AG20443 (cell line): ENCODE measurements around the gene FBXO42.
"Not testable (repeated sequence)": the region's sequence is repeated elsewhere in the genome, so short reads cannot be mapped to it uniquely, and the experiment has no call there.

Experiments used
- DNase-seq: peaks from one replicate; pipeline ENCODE4 v3.0.0; 2012; ENCODE audit warnings: low spot score, mixed read lengths

The FBXO42 gene

GRCh38 chr1:16244650-16245285 lies 107.5 kb downstream of the FBXO42 start:
- no peak for DNase-seq

DNA sequence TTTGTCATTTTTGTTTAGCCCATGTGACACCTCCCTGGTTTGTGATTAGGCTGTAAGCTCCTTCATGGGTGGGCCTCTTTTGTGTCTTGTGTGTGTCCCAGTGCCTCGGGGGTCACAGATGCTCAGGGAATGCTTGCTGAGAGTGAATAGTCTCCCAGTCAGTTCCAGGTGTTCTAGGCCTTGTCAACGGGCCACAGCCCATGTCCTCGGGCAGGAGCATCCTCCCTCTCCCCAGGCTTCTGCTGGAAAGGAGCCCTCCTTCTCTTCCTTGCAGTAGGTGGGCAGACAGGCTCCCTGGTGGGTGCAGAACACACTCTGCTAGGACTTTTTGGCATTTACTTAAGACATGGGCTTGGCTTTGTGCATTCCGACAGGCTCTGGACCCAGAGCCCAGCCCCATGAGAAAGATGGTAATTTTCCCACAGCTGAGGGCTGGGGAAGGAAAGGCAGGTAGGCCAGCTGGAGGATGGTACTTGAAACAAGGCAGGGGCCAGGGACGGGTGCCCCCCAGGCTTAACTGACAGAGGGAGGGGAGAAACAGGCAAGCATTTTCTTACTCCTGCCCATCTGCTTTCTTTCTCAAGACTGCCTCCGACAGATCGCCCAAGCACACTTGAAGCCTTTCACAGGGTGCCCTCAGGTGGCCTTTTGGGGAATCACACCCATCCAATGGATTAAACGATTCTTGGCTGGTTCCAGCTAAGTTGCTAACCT lies 108.2 kb downstream of the FBXO42 start:
- DNase-seq: peak; percentile 85

- no peak for DNase-seq
Measured at GRCh38 chr1:16243215-16243610, 109.1 kb downstream of the FBXO42 start.

DNA sequence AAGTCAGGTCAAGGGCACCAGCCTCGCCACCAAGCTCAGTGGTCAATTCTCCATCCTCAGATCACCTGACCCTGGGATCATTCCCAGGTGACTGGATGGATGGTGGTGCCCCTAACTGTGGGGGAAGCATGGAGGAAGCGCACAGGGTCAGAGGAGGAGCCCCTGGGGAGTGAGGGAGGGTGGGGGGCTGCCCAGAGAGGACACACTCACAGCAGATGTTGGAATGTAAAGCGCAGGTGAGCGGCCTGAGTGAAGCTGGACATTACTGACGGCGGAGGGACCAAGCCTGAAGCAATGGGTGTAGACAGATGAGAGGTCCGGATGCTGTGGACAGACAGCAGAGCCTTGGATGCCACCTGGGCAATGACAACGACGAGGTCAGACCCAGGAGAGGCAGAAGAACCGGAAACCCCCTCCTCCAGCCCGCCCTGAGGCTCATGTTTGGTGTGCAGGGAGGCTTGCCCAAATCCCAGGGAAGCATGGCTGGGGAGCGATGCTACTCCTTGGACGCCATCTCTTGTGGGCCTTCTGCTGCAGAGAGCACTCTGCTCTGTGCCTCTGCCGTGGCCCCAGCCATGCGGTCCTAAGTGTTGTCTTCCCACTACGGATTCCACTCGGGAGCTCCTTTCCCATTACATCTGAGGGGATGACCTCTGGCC lies 109.6 kb downstream of the FBXO42 start:
- DNase-seq: no peak

DNA sequence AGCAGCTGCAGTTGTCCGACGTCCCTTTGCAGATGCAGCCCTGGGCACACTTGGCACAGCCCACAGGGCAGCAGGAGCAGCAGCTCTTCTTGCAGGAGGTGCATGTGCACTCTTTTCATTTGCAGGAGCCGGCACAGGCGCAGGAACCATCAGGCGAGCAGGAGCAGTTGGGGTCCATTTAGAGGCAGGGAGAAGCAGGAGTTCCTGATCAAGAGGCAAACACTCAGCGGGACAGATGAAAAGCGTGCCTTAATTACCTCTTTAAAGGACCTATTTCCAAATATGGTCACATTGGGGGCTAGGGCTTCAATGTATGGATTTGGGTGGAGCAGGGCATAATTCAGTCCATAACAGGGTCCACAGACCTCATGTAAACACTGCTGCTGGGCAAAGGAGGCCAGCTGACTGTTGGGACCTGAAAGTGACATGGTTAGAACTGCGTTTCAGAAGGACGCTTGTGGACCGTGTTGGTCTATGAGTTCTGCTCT lies 111.0 kb downstream of the FBXO42 start:
- no peak for DNase-seq

GRCh38 chr1:16239972-16240491 lies 112.2 kb downstream of the FBXO42 start:
- no peak for DNase-seq

GRCh38 chr1:16237343-16237830 lies 114.9 kb downstream of the FBXO42 start:
- DNase-seq: peak; percentile 38

DNA sequence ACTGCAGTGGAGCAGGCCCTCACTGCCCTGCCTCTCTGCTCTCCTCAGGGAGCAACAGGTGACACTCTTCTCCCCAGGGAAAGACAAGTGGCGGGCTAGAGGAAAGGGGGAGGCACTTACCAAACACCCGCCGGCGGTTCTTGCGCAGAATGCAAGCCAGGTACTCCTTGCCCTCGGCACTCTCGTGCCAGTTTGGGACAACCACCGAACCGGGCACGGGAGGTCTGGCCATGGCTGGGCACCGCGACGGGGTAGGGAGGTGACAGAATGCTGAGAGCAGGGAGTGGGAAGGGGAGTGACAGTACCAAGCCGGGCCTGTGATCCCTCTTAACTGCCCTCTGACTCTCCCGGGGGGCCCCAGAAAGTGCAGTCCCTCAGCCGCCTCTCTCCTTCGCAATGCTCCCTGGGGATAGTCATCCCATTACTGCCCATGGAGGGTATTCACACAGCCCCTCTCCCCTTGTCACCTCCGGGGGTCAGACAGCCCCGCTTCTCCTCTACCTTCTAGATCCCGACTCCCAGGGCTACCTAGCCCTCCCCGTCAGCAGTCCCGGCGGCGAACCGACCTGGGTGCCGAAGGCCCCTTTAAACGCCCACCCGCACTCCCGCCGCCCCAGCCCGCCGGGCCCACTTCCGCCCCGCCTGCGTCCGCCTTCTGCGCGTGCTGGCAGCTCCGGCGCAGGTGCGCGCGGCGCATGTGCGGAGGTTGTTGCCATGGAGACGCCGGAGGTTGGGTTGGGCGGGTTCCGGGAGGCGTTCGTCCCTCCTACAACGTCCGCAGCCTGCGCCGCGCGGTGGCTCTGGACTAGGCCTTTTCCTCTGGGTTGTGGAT lies 115.6 kb downstream of the FBXO42 start, which contains the start of gene CPLANE2:
Gene CPLANE2 (minus strand): TSS at position 673 of the 832 bp plus-strand sequence. CDS start 441 bp downstream, at position 232.
- peak; percentile 98 for DNase-seq

DNA sequence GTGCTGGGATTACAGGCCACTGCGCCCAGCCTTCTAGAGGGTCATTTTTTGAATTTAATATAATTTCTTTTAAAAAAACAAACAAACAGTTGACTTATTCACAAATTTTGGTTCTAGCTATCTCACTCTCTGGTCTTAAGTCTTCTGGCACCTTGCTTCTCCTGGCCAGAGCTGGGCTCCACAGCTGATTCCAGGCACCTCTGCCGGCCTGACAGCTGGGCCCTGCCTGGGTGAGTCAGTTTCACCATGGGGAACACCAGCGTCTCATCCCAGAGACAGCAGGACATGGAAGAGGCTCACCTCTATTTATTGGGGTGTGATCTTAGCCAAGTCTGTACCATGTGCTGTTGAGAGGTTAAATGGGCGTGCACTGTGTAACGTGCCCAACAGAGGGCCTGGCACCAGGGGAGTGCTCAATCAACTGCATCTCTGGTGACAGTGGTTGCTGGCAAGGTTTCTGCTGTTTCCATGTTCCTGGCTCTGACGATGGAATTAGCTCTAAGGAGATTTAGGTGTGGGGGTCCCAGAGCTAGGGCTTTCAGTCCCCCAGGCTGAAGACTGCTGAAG lies 116.3 kb downstream of the FBXO42 start:
- DNase-seq: peak; percentile 42

DNA sequence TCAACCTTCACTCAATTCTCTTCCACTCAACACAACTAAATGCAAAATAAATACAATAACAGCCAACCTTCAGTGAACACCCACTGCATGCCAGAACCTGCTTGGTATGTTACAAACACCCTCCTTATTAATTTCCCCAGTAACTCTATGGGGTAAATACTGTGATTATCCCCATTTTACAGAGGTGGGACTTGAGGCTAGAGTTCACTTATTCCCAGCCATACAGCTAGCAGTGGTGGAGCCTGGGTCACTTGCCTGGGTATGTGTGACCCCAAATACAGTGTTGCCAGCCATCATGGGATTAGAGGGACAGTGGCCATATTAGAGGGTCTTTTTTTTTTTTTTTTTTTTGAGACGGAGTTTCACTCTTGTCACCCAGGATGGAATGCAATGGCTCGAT lies 116.9 kb downstream of the FBXO42 start:
- no peak for DNase-seq

- no peak for DNase-seq
Measured at GRCh38 chr1:16233431-16233830, 118.8 kb downstream of the FBXO42 start.

DNA sequence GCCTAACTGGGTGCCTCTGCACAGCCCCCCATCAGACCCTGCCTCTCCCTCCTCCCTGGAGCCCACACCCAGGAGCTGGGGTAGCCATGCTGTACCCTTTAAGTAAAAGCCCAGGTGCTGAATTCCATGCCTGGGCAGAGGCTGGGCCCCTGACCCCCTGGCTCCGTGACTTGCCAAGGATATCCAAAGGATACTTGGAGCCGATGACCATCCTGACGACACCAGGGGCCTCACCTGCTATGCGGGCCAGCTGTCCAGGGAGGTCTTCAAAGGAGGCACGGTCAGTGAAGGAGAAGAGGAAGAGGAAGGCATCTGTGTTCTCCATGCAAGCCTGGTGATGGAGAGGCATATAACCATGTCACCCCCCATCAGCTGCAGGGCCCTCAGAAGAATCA lies 120.0 kb downstream of the FBXO42 start:
- no peak for DNase-seq

DNA sequence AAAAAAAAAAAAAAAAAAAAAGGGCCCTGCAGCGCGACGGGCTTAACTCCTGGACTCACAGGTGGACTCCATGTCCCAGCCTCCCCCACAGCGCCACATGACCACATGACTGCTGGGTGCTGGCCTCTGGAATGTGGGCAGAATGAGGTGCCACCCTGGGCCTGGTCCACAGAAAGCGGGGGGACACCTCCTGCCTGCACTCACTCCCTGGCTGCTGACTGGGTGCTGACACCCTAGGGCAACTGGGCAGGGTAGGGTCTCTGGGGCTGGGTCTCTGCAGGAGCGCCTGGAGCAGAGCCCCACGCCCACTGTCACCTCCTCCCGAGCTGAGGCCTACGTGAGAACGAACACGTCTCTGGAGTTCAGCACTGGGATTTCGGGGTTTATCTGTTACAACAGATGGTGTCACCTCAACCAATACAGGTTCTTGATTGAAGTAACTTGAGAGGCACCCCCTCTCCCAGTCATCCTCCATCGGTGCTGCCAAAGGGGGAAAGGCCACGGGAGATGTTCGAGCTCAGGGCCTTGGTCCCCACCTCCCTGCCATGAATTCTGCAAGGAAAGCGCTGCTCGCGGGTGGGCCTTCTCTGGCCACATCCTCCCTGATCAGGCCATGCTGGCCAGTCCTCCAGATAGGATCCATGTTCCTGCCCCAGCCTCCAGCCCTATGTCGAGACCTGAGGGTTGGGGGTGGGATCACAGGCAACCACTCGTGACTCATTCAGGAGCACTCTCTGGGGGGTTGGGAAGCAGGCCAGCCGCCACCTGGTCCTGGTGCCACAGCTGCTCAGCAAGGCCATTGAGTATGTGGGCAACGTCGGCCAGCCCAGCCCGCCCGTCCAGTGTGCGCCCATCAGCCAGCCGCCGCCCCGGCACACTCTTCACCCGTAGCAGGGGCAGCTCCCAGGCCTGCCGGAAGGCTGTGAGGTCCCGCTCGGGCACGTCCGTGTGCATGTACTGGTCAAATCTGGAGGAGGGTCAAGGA lies 120.7 kb downstream of the FBXO42 start:
- DNase-seq: no peak

- DNase-seq: no peak
Measured at GRCh38 chr1:16230744-16231143, 121.5 kb downstream of the FBXO42 start.

DNA sequence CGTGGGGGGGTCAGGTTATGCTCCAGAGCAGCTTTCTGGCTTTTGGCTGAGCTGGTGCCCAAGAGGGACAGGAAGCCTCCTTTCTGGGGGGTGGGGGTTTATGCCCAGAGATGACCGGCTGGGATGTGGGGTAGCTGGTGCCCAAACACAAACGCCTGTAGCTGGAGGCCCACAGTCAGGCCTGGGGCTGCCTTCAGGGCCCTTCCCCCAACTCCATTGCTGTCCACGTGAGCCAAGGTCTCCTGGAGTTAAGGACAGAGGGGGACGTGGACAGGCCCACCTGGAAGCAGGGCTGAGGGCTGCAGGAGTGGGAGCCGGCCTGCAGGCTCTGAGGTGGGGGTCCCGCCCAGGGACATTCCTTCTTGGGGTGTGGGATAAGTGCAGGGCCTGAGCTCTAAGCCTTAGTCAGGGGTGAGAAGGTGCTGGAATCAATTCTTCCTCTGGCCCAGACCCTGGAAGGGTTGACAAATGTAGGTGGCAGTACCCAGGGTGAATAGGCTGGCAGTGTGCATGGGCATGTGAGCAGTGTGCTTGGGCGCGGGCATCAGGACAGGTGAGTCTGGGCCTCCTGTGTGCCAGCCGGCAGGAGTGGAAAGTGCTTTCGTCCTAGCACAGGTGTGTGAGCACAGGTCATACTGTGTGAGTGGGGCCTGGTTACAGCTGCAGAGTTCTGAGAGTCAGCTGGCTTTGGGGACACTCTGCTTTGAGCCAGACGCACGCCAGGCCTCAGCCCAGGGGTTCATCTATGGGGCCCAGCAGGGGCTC lies 122.1 kb downstream of the FBXO42 start:
- DNase-seq: no peak

DNA sequence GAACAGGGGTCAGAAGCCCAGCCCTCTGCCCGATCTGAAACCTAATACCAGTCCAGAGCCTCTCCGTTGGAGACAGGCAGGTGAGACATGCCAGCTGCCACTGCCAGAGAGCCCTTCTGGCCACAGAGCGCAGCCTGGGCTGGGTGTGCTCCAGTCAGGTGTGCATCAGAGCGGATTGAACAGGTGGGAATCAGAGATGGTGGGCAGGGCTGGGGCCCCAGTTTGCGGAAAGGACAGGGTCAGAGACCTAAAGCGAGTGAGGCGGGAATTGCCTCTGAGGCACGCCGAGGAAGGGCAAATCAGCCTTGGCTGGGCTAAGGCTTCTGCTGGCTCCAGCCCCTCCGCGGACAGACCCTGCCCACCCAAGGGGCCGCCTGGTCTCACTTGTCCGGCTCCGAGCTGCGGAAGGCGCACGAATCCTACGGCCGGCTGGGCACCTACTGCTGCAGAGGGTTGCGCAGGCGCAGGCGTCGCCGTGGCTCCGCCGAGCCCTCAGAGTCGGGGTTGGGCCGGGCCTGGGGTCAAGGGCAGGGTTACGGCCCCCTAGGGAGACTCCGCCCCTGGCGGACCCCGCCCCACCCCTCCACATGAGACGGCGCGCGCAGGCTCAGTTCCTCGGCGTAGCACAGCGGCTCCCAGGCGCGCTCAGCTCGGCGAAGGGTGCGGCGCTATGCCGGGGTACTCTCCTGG lies 125.6 kb downstream of the FBXO42 start:
- DNase-seq: peak; percentile 49

DNA sequence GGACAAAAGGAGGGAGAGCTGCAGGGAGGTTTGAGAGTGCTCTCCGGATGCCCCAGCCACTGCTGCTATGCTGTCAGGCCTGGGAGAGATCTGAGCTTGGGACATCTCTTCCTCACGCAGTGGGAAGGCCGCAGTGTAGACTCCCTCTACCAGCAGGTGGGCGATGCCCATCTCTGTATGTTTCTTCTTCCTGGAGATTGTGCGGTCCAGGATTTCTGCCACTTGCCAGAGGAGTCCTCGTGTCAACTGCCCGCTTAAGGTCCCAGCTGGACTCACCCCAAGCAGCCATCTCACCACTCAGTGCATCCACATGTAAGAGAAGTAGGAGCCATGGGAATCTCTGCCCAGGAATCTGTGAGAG lies 126.2 kb downstream of the FBXO42 start:
- DNase-seq: no peak

DNA sequence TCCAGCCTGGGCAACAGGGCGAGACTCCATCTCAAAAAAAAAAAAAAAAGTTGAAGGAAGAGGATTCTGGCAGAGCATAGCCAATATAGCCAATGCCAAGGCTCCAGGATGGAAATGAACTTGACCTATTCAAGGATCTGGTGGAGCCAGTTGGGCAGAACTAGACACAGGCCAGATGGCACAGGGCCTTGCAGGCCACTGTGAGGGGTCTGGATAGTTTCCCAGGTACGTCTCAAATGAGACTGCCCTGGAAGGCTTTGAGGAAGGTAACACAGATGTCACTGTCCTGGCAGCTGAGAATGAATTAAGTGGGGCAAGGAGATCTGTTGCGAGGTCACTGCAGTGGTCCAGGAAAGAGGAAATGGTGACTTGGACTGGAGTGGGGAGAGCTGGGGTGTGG lies 127.8 kb downstream of the FBXO42 start:
- DNase-seq: no peak

DNA sequence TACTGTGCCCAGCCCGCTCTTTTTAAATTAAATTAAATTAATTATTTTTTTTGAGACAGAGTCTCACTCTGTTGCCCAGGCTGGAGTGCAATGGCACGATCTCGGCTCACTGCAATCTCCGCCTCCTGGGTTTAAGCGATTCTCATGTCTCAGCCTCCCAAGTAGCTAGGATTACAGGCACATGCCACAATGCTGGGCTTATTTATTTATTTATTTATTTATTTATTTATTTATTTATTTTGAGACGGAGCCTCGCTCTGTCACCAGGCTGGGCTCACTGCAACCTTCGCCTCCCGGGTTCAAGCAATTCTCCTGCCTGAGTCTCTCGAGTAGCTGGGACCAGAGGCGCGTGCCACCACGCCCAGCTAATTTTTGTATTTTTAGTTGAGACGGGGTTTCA lies 129.6 kb downstream of the FBXO42 start:
- not testable (repeated sequence) for DNase-seq
